Vagina (tissue), 2 donors: ENCODE data around the gene ADAMTSL3.

Source experiments
- CTCF ChIP-seq, 3 experiments: fragments of 450-650 bp in 2 of 3; fragments of 200-600 bp in 1 of 3; sonication (generic) in 1 of 3; IDR thresholded peaks; one replicate each; pipeline ENCODE4 v1.5.1; 2017 to 2019; ENCODE audit warnings: antibody characterized with exemption in 3 of 3, mild to moderate bottlenecking in 2 of 3, moderate library complexity in 2 of 3
- POLR2A ChIP-seq, 2 donors: fragments of 450-650 bp; IDR thresholded peaks; one replicate each; pipeline ENCODE4 v1.6.1; 2017; ENCODE audit warnings: antibody characterized with exemption in 2 of 2, mild to moderate bottlenecking in 2 of 2, moderate library complexity in 2 of 2
- POLR2AphosphoS5 ChIP-seq, 2 donors: sonication (generic); formaldehyde crosslinking; IDR thresholded peaks; one replicate each; pipeline ENCODE4 v1.9.0; 2017; ENCODE audit warnings: antibody characterized with exemption in 2 of 2, mild to moderate bottlenecking in 2 of 2, low read depth in 1 of 2; ENCODE audit not compliant: insufficient read depth in 1 of 2

GRCh38 chr15:84006421-84006820, 352.5 kb downstream of the ADAMTSL3 start:
- TF ChIP-seq CTCF (IDR thresholded peaks at IDR 0.05) (no peak), POLR2AphosphoS5 (IDR thresholded peaks at IDR 0.05; ENCODE audit: insufficient read depth in 1 of 2, low read depth in 1 of 2) (no peak), POLR2A (IDR thresholded peaks at IDR 0.05) (no peak)
